Breast epithelium (tissue), 3 donors: Measurements from ENCODE around the gene KCNH5.

Experiments used
- CTCF ChIP-seq, 3 donors: fragments of 450-650 bp; IDR thresholded peaks; one replicate each; pipeline ENCODE4 v1.5.1; 2016 to 2017; ENCODE audit warnings: antibody characterized with exemption in 3 of 3, mild to moderate bottlenecking in 3 of 3, moderate library complexity in 3 of 3
- POLR2A ChIP-seq: fragments of 450-650 bp; IDR thresholded peaks from one replicate; pipeline ENCODE4 v1.6.1; 2016; ENCODE audit warnings: antibody characterized with exemption, mild to moderate bottlenecking, moderate library complexity

GRCh38 chr14:63032076-63032475, 13.2 kb downstream of the KCNH5 start:
- TF ChIP-seq CTCF (IDR thresholded peaks at IDR 0.05) = no peak
- TF ChIP-seq POLR2A = no peak
